ENCODE results near the gene TMEM117. TPM values are rescaled to one million over a fixed set of nuclear protein-coding genes. Genes with fewer than 3 reads are reported as not detected.

Gene TMEM117
- total and polyA plus RNA-seq, 7 donors: 2.3 to 21.4 (median 17.5) TPM

GRCh38 chr12:44285321-44285960 is 449.6 kb downstream of the TMEM117 start:
- intact Hi-C loops (cut with DNase I): no loop called here
- H3K4me3 ChIP-seq: no peak overlapping the region
- no peak overlapping the region for H3K27ac ChIP-seq
- 21 to 32% methylated on average over 3 of the region's 3 CpGs for WGBS, 2 donors
- TF ChIP-seq CTCF (IDR thresholded peaks at IDR 0.05) (no peak), POLR2A (IDR thresholded peaks at IDR 0.05) (no peak), EP300 (IDR thresholded peaks at IDR 0.05) (no peak), POLR2AphosphoS5 (IDR thresholded peaks at IDR 0.05) (no peak)
- H3K27me3 ChIP-seq: no peaks in the 10 kb centered on the region
- H3K4me1 ChIP-seq: peaks cover 0 to 17% (median 6%) of the 10 kb centered on the region in 4 donors
- no peaks in the 10 kb centered on the region for H3K36me3 ChIP-seq
- no peaks in the 10 kb centered on the region for H3K9me3 ChIP-seq
- no peak for DNase-seq

- intact Hi-C loops (cut with DNase I): no loop called here
- no peak overlapping the region for H3K27ac ChIP-seq
- 29 to 64% methylated on average over 2 of the region's 2 CpGs for WGBS, 2 donors
- no peaks in the 10 kb centered on the region for H3K27me3 ChIP-seq
- H3K36me3 ChIP-seq: no peaks in the 10 kb centered on the region
- no peaks in the 10 kb centered on the region for H3K9me3 ChIP-seq
- H3K4me1 ChIP-seq: peaks cover 0 to 17% (median 6%) of the 10 kb centered on the region in 4 donors
- no peak overlapping the region for H3K4me3 ChIP-seq
- TF ChIP-seq EP300 (IDR thresholded peaks at IDR 0.05) (no peak), CTCF (IDR thresholded peaks at IDR 0.05) (no peak), POLR2AphosphoS5 (IDR thresholded peaks at IDR 0.05) (no peak), POLR2A (IDR thresholded peaks at IDR 0.05) (no peak)
- no peak for DNase-seq
Measured at GRCh38 chr12:44286336-44286735, 450.5 kb downstream of the TMEM117 start.

- TF ChIP-seq EP300 (IDR thresholded peaks at IDR 0.05): no peak
- TF ChIP-seq POLR2AphosphoS5 (IDR thresholded peaks at IDR 0.05): no peak
- no peak for TF ChIP-seq POLR2A (IDR thresholded peaks at IDR 0.05)
- no peak for TF ChIP-seq CTCF (IDR thresholded peaks at IDR 0.05)
- WGBS, 2 donors: 80 to 87% methylated on average over 2 of the region's 2 CpGs
- intact Hi-C loops (cut with DNase I): no loop called here
- peaks cover 0 to 17% (median 6%) of the 10 kb centered on the region in 4 donors for H3K4me1 ChIP-seq
- no peaks in the 10 kb centered on the region for H3K9me3 ChIP-seq
- no peaks in the 10 kb centered on the region for H3K27me3 ChIP-seq
- DNase-seq: no peak
- no peaks in the 10 kb centered on the region for H3K36me3 ChIP-seq
- H3K27ac ChIP-seq: no peak overlapping the region
- no peak overlapping the region for H3K4me3 ChIP-seq
Measured at GRCh38 chr12:44286821-44287505, 451.1 kb downstream of the TMEM117 start.

- Histone ChIP-seq H3K27ac (no peak overlapping the region), H3K4me3 (no peak overlapping the region), H3K36me3 (no peaks in the 10 kb centered on the region), H3K4me1 (peaks cover 0 to 17% (median 6%) of the 10 kb centered on the region in 4 donors), H3K9me3 (no peaks in the 10 kb centered on the region), H3K27me3 (no peaks in the 10 kb centered on the region)
- intact Hi-C loops (cut with DNase I): no loop called here
- TF ChIP-seq POLR2AphosphoS5 (IDR thresholded peaks at IDR 0.05): no peak
- TF ChIP-seq POLR2A (IDR thresholded peaks at IDR 0.05): no peak
- no peak for TF ChIP-seq EP300 (IDR thresholded peaks at IDR 0.05)
- no peak for TF ChIP-seq CTCF (IDR thresholded peaks at IDR 0.05)
- DNase-seq: no peak
Measured at GRCh38 chr12:44287545-44287944, 451.7 kb downstream of the TMEM117 start.

Measured in sigmoid colon (tissue), 7 donors.